GM13976 (cell line): Measurements from ENCODE around the gene B4GALNT1.
A peak's percentile ranks its signal among the peaks of the same experiment; 100 is the strongest.
"Not testable (repeated sequence)": the region's sequence is repeated elsewhere in the genome, so short reads cannot be mapped to it uniquely, and the experiment has no call there.

Experiments
- DNase-seq: peaks from one replicate; pipeline ENCODE4 v3.0.0; 2012; ENCODE audit warnings: low spot score
- CTCF ChIP-seq: IDR thresholded peaks from 2 replicates; pipeline ENCODE4 v1.5.1; 2012; ENCODE audit warnings: borderline replicate concordance, mild to moderate bottlenecking; ENCODE audit not compliant: insufficient read depth; ENCODE audit errors: extremely low read depth, missing control alignments, control extremely low read depth
- in situ Hi-C: fragments of 300-500 bp; cut with MboI; formaldehyde crosslinking; loops from one replicate; pipeline ENCODE4 v1.12.0; 2022; ENCODE audit warnings: low sequenced_read_pairs, mixed read lengths, inconsistent platforms; ENCODE audit not compliant: unreplicated experiment

The B4GALNT1 gene

GRCh38 chr12:57641699-57642442 is 8.9 kb upstream of the B4GALNT1 start:
- no peak for DNase-seq
- in situ Hi-C loops: no loop called here
- no peak for TF ChIP-seq CTCF

- in situ Hi-C loops: no loop called here
- TF ChIP-seq CTCF: no peak
- DNase-seq: no peak
Measured at GRCh38 chr12:57640175-57641042, 7.4 kb upstream of the B4GALNT1 start.

- no peak for TF ChIP-seq CTCF
- in situ Hi-C loops: no loop called here
- DNase-seq: no peak
Measured at GRCh38 chr12:57638096-57638495, 5.1 kb upstream of the B4GALNT1 start.

GRCh38 chr12:57637364-57637763 is 4.4 kb upstream of the B4GALNT1 start:
- in situ Hi-C loops: no loop called here
- DNase-seq: no peak
- TF ChIP-seq CTCF: no peak

- in situ Hi-C loops, DNase-seq: not testable (repeated sequence)
Measured at GRCh38 chr12:57636731-57637130, 3.7 kb upstream of the B4GALNT1 start.

GRCh38 chr12:57632073-57632957 is 686 bp downstream of the B4GALNT1 start:
- peak; percentile 18 for TF ChIP-seq CTCF
- in situ Hi-C loops: no loop called here
- DNase-seq: peak; percentile 52

- DNase-seq: peak; percentile 33
- TF ChIP-seq CTCF: no peak
- in situ Hi-C loops: no loop called here
Measured at GRCh38 chr12:57631566-57632072, 1.4 kb downstream of the B4GALNT1 start.
